Thyroid gland (tissue), 4 donors: ENCODE results near the gene DIS3L2. TPM values are rescaled to one million over a fixed set of nuclear protein-coding genes. Genes with fewer than 3 reads are reported as not detected.

Experiments used
- DNase-seq, 2 donors: peaks; one replicate each; pipeline ENCODE4 v3.0.0-alpha.2; 2019
- H3K27ac ChIP-seq, 3 donors: fragments of 200-600 bp; sonication (generic); 1 replicate in 2 of 3; 2 replicates in 1 of 3; pipeline ENCODE4 v1.5.1; 2016 to 2019; ENCODE audit warnings: mild to moderate bottlenecking in 1 of 3, moderate library complexity in 1 of 3
- H3K27me3 ChIP-seq: fragments of 200-600 bp; sonication (generic); one replicate; pipeline ENCODE4 v1.5.1; 2019
- H3K36me3 ChIP-seq, 2 donors: fragments of 200-600 bp; sonication (generic); one replicate each; pipeline ENCODE4 v1.5.1; 2016 to 2019
- H3K4me1 ChIP-seq, 2 donors: fragments of 200-600 bp; sonication (generic); one replicate each; pipeline ENCODE4 v1.5.1; 2017 to 2019
- H3K4me3 ChIP-seq, 3 donors: fragments of 200-600 bp; sonication (generic); replicated peaks in 1 of 3; 1 replicate in 2 of 3; 2 replicates in 1 of 3; pipeline ENCODE4 v1.5.1; 2016; ENCODE audit warnings: mild to moderate bottlenecking in 1 of 3
- H3K9me3 ChIP-seq: fragments of 200-600 bp; sonication (generic); one replicate; pipeline ENCODE4 v1.5.1; 2017
- CTCF ChIP-seq, 6 experiments: fragments of 200-600 bp in 3 of 6; fragments of 450-650 bp in 3 of 6; sonication (generic) in 3 of 6; IDR thresholded peaks; one replicate each; pipeline ENCODE4 v1.5.1; 2016 to 2019; ENCODE audit warnings: antibody characterized with exemption in 6 of 6, mild to moderate bottlenecking in 2 of 6, inconsistent platforms in 1 of 6, moderate library complexity in 1 of 6
- POLR2A ChIP-seq, 2 donors: fragments of 450-650 bp; IDR thresholded peaks; one replicate each; pipeline ENCODE4 v1.6.1; 2017; ENCODE audit warnings: antibody characterized with exemption in 2 of 2, mild to moderate bottlenecking in 2 of 2, moderate library complexity in 1 of 2
- WGBS, 2 donors: methylation state at CpG; one replicate each; pipeline ENCODE4 v1.1.5; 2017; 5-methylcytosine and 5-hydroxymethylcytosine counted together
- intact Hi-C: fragments of 100-400 bp; cut with DNase I; formaldehyde crosslinking; loops from one replicate; pipeline ENCODE4 v1.15.1; 2023
- total RNA-seq, 4 donors: library from RNA; depleted of rRNA; stranded (reverse); fragments of >200 nt; gene quantifications; one replicate each; pipeline ENCODE4 v1.2.3, GENCODE V29; 2016

DIS3L2 gene
- total RNA-seq, 4 donors from 2014 or later: 42.2 to 68.7 (median 50.3) TPM

GRCh38 chr2:232374356-232374755, 412.8 kb downstream of the DIS3L2 start:
- Histone ChIP-seq H3K27me3 (no peaks in the 10 kb centered on the region), H3K4me1 (no peaks in the 10 kb centered on the region), H3K4me3 (no peak overlapping the region), H3K36me3 (no peaks in the 10 kb centered on the region), H3K27ac (no peak overlapping the region), H3K9me3 (no peaks in the 10 kb centered on the region)
- 86 to 98% methylated on average over 1 of the region's 1 CpG for WGBS, 2 donors
- TF ChIP-seq CTCF (IDR thresholded peaks at IDR 0.05): no peak
- no peak for TF ChIP-seq POLR2A (IDR thresholded peaks at IDR 0.05)
- DNase-seq: no peak
- intact Hi-C loops: no loop called here

DNA sequence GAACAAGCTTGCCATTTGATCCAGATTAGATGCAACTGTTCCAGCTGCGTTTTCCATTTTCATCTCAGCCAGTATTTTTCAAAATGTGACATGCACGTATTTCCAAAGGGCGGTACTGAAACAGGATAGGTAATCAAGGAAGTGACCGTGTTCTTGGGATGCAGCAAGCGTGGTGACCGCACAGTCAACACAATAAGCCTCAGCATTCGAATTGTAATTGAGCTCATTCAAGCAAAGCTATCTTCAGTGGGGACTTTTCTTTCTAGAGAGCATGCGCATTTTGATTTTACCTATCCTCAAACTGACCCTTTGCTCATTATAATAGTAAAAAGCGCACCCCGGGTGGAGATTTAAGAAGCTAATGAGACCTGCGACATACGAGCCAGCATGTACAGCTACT, 413.7 kb downstream of the DIS3L2 start:
- no peak for DNase-seq
- H3K27me3 ChIP-seq: no peaks in the 10 kb centered on the region
- no peak overlapping the region for H3K27ac ChIP-seq
- no peak for TF ChIP-seq CTCF (IDR thresholded peaks at IDR 0.05)
- TF ChIP-seq POLR2A (IDR thresholded peaks at IDR 0.05): no peak
- intact Hi-C loops: no loop called here
- H3K9me3 ChIP-seq: no peaks in the 10 kb centered on the region
- H3K4me1 ChIP-seq: no peaks in the 10 kb centered on the region
- H3K4me3 ChIP-seq: no peak overlapping the region
- H3K36me3 ChIP-seq: no peaks in the 10 kb centered on the region
- WGBS, 2 donors: 73 to 78% methylated on average over 12 of the region's 12 CpGs

GRCh38 chr2:232376260-232376659, 414.7 kb downstream of the DIS3L2 start:
- intact Hi-C loops: no loop called here

DNA sequence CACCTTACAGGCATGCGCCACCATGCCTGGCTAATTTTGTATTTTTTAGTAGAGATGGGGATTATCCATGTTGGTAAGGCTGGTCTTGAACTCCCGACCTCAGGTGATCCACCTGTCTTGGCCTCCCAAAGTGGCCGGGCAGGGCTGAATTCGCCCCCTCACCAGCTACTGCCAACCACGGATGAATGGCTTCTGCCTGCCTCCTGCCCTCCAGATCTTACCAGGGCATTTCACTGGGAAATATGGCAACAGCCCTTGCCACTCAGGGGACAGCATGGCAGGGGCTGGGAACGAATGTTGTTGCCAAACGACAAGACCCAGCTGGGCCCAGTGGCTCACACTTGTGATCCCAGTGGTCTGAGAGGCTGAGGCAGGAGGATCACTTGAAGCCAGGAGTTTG, 415.2 kb downstream of the DIS3L2 start:
- Histone ChIP-seq H3K4me1 (no peaks in the 10 kb centered on the region), H3K27me3 (no peaks in the 10 kb centered on the region), H3K9me3 (no peaks in the 10 kb centered on the region), H3K27ac (no peak overlapping the region), H3K36me3 (no peaks in the 10 kb centered on the region), H3K4me3 (no peak overlapping the region)
- DNase-seq: no peak
- intact Hi-C loops: no loop called here
- WGBS, 2 donors: 87 to 91% methylated on average over 7 of the region's 7 CpGs
- TF ChIP-seq POLR2A (IDR thresholded peaks at IDR 0.05) (no peak), CTCF (IDR thresholded peaks at IDR 0.05) (no peak)

More at GRCh38 chr2:232376260-232376659, 414.7 kb downstream of the DIS3L2 start:
- no peaks in the 10 kb centered on the region for H3K36me3 ChIP-seq
- WGBS, 2 donors: 73 to 92% methylated on average over 4 of the region's 4 CpGs
- no peaks in the 10 kb centered on the region for H3K9me3 ChIP-seq
- no peak overlapping the region for H3K4me3 ChIP-seq
- no peak overlapping the region for H3K27ac ChIP-seq
- TF ChIP-seq CTCF (IDR thresholded peaks at IDR 0.05): no peak
- no peak for TF ChIP-seq POLR2A (IDR thresholded peaks at IDR 0.05)
- no peaks in the 10 kb centered on the region for H3K4me1 ChIP-seq
- no peak for DNase-seq
- no peaks in the 10 kb centered on the region for H3K27me3 ChIP-seq

DNA sequence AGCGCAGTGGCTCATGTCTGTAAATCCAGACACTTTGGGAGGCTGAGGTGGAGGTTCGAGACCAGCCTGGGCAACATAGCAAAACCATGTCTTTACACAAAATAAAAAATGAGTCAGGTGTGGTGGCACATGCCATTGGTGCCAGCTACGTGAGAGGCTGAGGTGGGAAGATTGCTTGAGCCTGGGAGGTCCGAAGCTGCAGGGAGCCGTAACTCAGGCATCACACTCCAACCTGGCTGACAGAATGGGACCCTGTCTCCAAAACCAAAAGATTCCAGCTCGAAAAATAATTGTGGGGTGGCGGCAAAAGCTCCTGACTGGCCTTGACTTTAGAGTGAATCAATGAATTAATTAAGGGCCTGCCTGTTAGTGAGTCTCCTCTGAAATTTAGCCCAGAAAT, 415.8 kb downstream of the DIS3L2 start:
- Histone ChIP-seq H3K27ac (no peak overlapping the region), H3K4me1 (no peaks in the 10 kb centered on the region), H3K27me3 (no peaks in the 10 kb centered on the region), H3K4me3 (no peak overlapping the region), H3K9me3 (no peaks in the 10 kb centered on the region), H3K36me3 (no peaks in the 10 kb centered on the region)
- TF ChIP-seq POLR2A (IDR thresholded peaks at IDR 0.05) (no peak), CTCF (IDR thresholded peaks at IDR 0.05) (no peak)
- intact Hi-C loops: no loop called here
- no peak for DNase-seq
- 87 to 96% methylated on average over 7 of the region's 7 CpGs for WGBS, 2 donors
